Measurements from ENCODE around the gene SLC16A10.
"Not testable (repeated sequence)": the region's sequence is repeated elsewhere in the genome, so short reads cannot be mapped to it uniquely, and the experiment has no call there.

The SLC16A10 gene

DNA sequence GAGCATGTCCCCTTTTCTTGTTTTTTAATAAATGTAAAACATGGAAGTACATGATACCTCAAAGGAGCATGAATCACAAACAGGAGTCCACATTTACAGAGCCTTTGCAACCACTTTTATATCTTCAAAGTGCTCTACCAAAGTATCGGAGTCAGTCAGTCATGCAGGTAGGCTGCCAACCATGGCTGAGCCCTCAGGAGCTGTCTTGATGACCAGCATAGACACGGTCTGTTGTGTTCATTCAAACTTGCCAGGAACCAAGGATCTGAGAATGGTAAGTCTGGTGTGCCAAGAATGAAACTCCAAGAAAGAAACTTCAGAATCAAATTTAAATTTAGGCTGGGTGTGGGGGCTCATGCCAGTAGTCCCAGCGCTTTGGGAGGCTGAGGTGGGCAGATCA lies 111.5 kb downstream of the SLC16A10 start:
- H3K9me3 ChIP-seq (ENCODE audit: severe bottlenecking), result no peaks in the 10 kb centered on the region
- no peak for DNase-seq
- H3K27me3 ChIP-seq (ENCODE audit: insufficient read depth, low read depth, severe bottlenecking), result no peaks in the 10 kb centered on the region
- H3K4me3 ChIP-seq (ENCODE audit: low read depth, low read length), result no peak overlapping the region
- H3K36me3 ChIP-seq, result no peaks in the 10 kb centered on the region
- H3K27ac ChIP-seq, result no peak overlapping the region
- TF ChIP-seq CTCF (IDR thresholded peaks at IDR 0.05; ENCODE audit: low read depth, low read length), result no peak

DNA sequence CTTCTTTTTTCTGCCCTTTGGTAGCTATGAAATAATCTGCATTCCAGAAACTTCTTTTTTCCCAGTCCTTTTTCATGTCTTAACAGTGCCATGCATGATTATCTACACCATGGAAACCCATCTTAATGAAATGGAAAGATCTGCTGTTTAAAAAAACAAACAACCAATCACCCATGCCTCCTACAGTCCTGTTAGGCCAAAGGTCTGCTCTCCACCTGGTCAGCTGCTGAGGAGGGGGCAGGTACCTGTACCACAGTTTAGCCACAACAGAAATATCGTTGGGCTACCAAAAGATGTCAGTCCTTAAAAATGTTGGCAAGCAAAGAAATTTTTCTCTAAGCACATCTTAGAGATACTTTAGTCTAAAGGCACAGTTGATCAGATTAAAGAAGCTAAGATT lies 112.6 kb downstream of the SLC16A10 start:
- DNase-seq, result no peak
- Histone ChIP-seq H3K4me3 (ENCODE audit: low read depth, low read length) (no peak overlapping the region), H3K27me3 (ENCODE audit: insufficient read depth, low read depth, severe bottlenecking) (no peaks in the 10 kb centered on the region), H3K9me3 (ENCODE audit: severe bottlenecking) (no peaks in the 10 kb centered on the region), H3K36me3 (no peaks in the 10 kb centered on the region), H3K27ac (no peak overlapping the region)
- TF ChIP-seq CTCF (IDR thresholded peaks at IDR 0.05; ENCODE audit: low read depth, low read length), result no peak

DNA sequence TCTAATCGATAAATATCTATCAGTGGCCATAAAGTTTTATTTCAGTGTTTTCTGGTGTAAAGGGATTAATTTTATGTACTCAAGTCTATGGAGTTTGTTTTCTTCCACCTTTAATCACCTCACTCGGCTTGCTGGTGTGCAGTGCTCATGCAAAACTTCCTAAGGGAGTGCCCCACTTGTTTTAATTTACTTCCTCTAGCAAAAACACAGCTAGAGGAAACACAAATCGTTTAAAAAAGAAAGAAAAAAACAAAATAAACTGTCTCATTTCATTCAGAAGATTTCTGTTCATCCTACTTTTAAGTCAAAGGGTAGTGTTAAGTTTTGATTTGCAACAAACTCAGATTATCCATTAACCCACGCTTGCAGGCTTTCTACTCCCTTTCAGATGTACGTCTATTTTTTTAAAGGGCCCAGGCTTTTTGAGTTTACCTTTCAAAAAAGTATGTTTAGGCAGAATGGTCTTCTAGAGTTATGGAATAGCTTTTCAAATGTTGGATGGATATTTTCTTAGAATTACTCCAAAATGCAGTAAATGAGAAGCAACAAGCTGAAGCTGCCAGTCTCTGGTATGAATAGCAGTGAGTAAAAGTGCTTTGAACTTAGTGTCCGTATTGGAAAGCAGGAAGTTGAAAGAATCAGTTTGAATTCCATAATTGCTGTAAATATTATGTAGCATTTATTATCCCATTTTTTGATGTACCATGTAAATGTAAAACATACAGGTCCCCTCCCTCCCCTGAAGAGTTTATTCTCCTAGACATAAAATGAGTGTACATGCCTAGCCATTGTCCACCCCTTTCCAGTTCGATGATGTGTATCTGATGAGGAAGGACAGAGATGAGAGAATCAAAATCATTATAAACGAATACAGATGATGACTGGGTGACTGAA lies 113.3 kb downstream of the SLC16A10 start:
- DNase-seq, result no peak
- no peak overlapping the region for H3K4me3 ChIP-seq (ENCODE audit: low read depth, low read length)
- H3K9me3 ChIP-seq (ENCODE audit: severe bottlenecking), result no peaks in the 10 kb centered on the region
- no peak overlapping the region for H3K27ac ChIP-seq
- TF ChIP-seq CTCF (IDR thresholded peaks at IDR 0.05; ENCODE audit: low read depth, low read length), result no peak
- H3K27me3 ChIP-seq (ENCODE audit: insufficient read depth, low read depth, severe bottlenecking), result no peaks in the 10 kb centered on the region
- H3K36me3 ChIP-seq, result no peaks in the 10 kb centered on the region

DNA sequence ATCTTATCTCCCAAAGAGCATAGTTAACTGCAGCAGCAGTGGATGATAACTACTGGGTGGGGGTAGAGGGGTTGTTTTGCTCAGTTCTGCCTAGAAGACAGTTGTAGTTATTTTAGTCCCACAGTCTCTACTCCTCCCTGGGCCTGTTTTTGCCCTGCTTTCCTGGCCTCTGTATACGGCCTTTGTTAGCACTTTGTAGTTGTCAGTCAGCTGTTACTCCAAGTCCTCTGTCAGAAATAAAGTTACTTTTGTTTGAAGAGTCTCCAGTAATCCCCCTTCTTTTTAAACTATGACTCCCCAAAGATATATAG lies 113.9 kb downstream of the SLC16A10 start:
- TF ChIP-seq CTCF (IDR thresholded peaks at IDR 0.05; ENCODE audit: low read depth, low read length), result no peak
- Histone ChIP-seq H3K27me3 (ENCODE audit: insufficient read depth, low read depth, severe bottlenecking) (no peaks in the 10 kb centered on the region), H3K4me3 (ENCODE audit: low read depth, low read length) (no peak overlapping the region), H3K27ac (no peak overlapping the region), H3K9me3 (ENCODE audit: severe bottlenecking) (no peaks in the 10 kb centered on the region), H3K36me3 (no peaks in the 10 kb centered on the region)
- no peak for DNase-seq

DNA sequence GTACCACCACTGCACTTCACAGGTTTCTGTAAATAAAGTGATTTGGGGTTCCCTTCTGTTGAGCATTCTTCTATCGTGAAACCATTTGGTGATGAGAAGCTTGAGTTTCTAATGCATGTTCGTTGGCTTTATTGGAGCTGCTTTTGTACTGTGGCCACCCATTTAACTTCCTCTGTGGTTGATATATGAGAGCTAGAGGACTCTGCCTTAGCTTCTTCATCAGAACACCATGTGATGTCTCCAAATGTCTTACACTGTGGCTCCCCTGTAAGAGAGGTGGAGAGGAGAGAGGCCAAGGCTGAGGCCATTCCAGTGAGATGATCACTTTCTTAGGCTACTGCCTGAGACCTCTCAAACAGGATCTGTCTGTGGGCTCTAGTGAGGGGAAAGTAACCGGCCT lies 114.5 kb downstream of the SLC16A10 start:
- TF ChIP-seq CTCF (IDR thresholded peaks at IDR 0.05; ENCODE audit: low read depth, low read length), result no peak
- Histone ChIP-seq H3K27me3 (ENCODE audit: insufficient read depth, low read depth, severe bottlenecking) (no peaks in the 10 kb centered on the region), H3K9me3 (ENCODE audit: severe bottlenecking) (no peaks in the 10 kb centered on the region), H3K36me3 (no peaks in the 10 kb centered on the region), H3K27ac (no peak overlapping the region), H3K4me3 (ENCODE audit: low read depth, low read length) (no peak overlapping the region)
- DNase-seq, result no peak

DNA sequence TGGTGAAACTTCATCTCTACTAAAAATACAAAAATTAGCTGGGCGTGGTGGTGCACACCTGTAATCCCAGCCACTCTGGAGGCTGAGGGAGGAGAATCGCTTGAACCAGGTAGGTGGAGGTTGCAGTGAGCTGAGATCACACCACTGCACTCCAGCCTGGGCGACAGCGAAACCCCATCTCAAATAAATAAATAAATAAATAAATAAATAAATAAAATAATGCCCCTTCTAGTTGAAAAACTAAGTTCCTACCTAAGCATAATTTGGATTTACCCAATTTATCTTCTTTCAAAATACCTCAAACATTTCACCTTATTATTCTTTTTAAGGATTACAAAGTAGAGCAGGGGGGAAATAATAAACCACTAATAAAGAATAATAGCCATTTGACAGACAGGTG lies 116.2 kb downstream of the SLC16A10 start:
- not testable (repeated sequence) for DNase-seq; H3K27me3 ChIP-seq (ENCODE audit: insufficient read depth, low read depth, severe bottlenecking); H3K9me3 ChIP-seq (ENCODE audit: severe bottlenecking); H3K4me3 ChIP-seq (ENCODE audit: low read depth, low read length); H3K36me3 ChIP-seq; H3K27ac ChIP-seq

Measured in WERI-Rb-1 (cell line).